ENCODE data around the gene POLR3H.

GRCh38 chr22:41525450-41526225, 18.6 kb downstream of the POLR3H start:
- no peak for TF ChIP-seq CTCF (conservative IDR thresholded peaks at IDR 0.05; ENCODE audit: low read length)
- no peak for TF ChIP-seq EZH2phosphoT487 (IDR thresholded peaks at IDR 0.05; ENCODE audit: borderline replicate concordance)
